HG02571 (cell line): ENCODE measurements around the gene THTPA.
"Not testable (repeated sequence)": the region's sequence is repeated elsewhere in the genome, so short reads cannot be mapped to it uniquely, and the experiment has no call there.

ENCODE experiments used
- ATAC-seq: cut with Tn5 transposase; IDR thresholded peaks from one replicate; pipeline ENCODE4 v1.9.1; 2021; ENCODE audit warnings: mild to moderate bottlenecking, moderate library complexity; ENCODE audit not compliant: unreplicated experiment

THTPA gene

GRCh38 chr14:23532658-23533057 is 23.4 kb upstream of the THTPA start:
- no peak for ATAC-seq

GRCh38 chr14:23533652-23534435 is 22.2 kb upstream of the THTPA start:
- no peak for ATAC-seq

DNA sequence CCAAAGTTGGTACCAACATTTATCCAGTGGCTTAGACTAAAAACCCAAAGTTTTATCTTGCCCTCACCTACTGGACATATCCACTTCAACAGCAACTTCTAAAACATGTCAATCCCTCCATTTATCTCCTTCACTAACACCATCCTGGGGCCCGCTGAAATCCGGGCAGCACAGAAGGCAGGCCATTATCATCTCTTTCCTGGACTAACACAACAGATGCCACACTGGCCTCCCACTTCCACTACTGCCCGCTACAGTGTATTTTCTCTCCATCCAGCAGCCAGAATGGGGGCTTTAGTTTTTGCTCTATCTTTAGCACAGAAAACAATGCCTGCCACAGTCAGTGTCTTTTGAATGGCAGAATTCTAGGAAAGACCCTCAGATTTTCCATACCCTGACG is 20.1 kb upstream of the THTPA start:
- ATAC-seq, result no peak

- ATAC-seq, result no peak
Observed at GRCh38 chr14:23536494-23536893, 19.6 kb upstream of the THTPA start.

DNA sequence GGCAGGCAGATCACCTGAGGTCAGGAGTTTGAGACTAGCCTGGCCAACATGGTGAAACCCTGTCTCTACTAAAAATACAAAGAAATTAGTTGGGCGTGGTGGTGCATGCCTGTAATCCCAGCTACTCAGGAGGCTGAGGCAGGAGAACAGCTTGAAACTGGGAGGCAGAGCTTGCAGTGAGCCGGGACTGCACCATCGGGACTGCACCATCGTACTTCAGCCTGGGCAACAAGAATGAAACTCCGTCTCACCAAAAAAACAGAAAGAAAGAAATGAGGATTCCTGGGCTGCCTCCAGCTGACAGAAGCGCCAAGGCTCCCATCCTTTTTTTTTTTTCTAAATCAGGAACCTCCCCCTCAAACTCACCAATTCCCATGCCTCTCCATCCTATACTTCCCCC is 19.2 kb upstream of the THTPA start:
- not testable (repeated sequence) for ATAC-seq

- no peak for ATAC-seq
Observed at GRCh38 chr14:23537351-23538049, 18.6 kb upstream of the THTPA start.

- ATAC-seq, result no peak
Observed at GRCh38 chr14:23538050-23538718, 17.9 kb upstream of the THTPA start.

GRCh38 chr14:23538785-23539184 is 17.3 kb upstream of the THTPA start:
- ATAC-seq, result no peak

DNA sequence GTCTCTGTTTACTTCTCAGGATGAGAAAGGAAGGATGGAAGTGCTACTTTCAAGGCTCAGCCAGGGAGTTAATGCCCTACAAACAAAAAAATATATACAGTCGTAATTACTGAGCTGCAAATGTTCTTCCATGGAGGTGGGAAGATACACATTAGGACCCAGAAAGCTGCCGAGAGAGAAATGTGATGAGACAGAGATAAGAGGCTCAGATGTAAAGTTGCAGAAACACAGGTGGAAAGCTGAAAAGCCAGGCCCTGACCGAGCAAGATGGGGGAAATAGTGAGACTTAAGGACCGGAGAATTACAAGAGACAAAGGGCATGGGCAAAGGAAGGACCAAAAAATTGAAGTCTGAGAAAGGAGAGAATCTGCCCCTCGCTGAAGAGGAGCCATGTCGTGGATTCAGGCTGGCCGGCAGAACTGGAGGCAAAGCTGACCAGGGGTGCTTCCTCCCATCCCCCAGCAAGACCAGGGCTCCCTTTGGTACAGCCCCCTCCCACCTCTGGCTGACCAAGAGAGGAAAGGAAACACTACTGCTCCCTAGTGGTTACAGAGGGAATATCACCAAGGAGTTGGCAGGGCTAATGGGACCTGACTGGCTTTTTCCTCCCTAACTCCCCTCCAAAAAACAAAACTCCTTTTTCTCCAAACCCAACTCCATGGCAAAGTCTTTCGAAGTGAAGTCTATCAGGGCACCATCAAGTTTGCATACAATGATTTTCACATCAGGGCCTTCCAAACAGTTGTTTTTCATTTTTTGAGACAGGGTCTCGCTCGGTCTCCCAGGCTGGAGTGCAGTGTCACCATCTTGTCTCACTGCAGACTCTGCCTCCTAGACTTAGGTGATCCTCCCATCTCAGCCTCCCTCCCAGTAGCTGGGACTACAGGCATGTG is 16.6 kb upstream of the THTPA start:
- no peak for ATAC-seq

GRCh38 chr14:23540141-23540469 is 16.0 kb upstream of the THTPA start:
- ATAC-seq, result no peak

- no peak for ATAC-seq
Observed at GRCh38 chr14:23542261-23542660, 13.8 kb upstream of the THTPA start.

DNA sequence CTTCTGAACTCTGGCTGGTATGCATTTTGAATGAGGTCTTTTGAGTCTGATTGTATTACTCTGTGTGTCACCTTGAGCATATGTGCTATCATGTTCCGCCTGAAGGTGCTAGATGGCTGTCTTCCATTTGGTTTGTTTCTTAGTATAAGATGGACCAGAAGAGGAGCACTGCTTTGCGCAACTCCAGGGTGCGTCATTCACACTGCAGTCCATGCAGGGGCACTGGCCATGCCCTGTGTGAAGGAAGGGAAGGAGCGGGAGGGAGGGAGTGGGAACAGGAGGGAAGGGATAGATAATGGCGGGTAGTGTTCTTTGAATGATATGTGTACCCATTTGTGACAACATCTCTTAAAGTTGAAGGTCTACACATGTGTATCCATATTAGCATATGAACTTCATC is 12.7 kb upstream of the THTPA start:
- no peak for ATAC-seq

DNA sequence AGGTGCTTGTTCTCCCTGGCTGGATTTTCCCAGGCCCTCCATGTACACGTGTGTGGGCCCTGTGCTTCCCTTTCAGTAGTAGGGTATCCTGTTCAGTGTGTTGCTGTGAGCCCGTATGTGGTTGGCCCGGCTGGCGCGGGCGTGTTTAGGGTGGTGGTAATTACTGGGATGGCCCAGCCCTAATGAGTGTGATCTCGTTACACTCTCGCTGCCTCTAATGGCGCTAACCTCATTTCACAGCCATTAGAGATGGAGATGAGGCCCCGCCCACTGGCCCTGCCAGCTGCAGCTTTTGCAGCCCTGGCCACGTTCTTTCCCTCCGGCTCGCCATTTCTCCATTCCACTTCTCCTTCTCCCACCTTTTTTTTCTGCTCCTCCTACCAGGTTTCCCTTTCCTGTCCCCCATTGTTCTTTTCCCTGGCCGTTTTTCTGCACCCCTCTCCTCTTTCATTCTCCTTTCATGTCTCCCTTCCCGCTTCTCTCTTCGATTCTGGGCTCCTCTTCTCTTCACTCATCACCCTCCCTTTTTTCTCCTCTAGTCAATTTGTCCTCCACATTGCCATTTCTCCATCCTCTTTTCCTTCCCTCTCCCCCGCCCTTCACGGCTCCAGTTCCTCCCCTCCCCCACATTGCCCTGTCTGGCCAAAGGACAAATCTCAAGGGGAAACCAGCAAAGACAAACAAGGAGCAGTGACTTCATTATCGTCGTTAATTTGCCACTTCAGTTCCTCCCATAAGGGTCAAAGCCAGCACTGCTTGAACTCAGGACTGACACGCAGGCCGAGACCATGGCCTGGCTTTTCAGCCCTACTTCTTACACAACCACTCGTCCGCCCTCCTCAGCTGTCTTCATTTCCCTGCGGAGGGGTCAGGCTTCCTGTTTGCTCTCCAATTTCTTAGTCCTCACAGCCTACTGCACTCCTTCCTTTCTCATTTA is 11.3 kb upstream of the THTPA start:
- ATAC-seq, result no peak

DNA sequence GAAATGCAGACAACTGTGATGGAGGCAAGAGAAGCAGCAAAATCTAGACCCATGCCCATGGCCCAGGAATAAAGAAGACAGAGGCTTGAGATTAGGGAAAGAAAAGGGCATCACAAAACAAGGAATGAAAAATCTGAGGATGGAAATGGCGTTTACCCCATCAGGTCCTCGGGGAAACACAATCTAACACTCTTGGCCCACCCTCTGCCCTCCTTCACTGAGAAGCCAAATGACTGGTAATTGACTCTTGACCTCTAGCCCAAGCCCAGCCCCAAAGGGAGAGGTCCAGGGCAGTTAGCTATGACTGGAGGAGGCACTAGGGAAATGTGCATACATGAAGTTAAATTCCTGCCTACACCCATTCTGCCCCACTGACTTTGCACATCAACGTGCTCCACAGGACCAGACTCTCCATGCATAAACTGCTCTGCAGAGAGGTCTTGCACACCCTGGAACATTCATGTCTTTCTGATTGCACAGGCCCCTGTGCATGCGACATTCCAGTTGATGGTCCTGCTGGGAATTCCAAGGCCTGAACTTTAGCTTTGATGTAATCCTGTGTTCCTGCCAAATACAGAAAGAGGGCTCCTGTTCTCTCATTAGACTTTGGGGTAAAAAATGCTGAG is 10.2 kb upstream of the THTPA start:
- ATAC-seq, result no peak

GRCh38 chr14:23546450-23547035 is 9.5 kb upstream of the THTPA start:
- ATAC-seq, result no peak

GRCh38 chr14:23547924-23548323 is 8.1 kb upstream of the THTPA start:
- ATAC-seq, result no peak

GRCh38 chr14:23548351-23549318 is 7.4 kb upstream of the THTPA start:
- no peak for ATAC-seq
